MM.1S (cell line): ENCODE data around the gene FOXK2.

ENCODE experiments used
- EZH2 ChIP-seq: fragments of 300-600 bp; sonication (generic); optimal IDR thresholded peaks from 2 replicates; pipeline ENCODE3; 2017; ENCODE audit warnings: low read depth, mild to moderate bottlenecking, antibody characterized with exemption, low read length, mixed read lengths
- TF ChIP-seq, protein P1 (sequence below): fragments of 300-600 bp; sonication (generic); IDR thresholded peaks from 2 replicates; pipeline ENCODE4 v1.5.1; 2016; ENCODE audit warnings: antibody characterized with exemption, low read length, mixed read lengths

DNA sequence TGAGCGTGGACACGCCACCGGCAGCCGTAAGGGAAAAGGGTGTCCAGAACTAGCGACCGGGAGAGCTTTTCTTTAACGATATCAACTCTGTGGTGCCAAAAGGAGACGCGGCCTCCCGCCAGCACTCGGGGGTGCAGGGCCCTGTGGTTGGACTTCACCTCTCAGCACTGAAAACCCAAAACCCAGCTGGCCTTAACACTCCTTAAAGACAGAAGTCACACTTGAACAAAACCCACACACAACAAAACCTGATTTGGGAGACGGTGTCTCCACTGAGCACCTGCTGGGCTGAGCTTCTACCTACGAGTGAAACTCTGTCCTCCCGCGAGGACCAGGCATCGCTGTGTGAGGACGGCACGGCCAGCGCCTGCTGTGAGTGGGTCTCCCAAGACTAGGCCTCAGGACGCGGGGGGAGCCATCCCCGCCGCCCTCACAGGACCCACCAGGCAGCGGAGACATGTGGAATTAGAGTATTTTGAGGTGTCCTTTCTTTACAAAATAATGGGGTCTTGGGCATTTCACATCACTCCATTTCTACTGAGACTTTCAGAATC lies 82.0 kb downstream of the FOXK2 start:
- no peak for TF ChIP-seq EZH2
- TF ChIP-seq, protein P1, sequence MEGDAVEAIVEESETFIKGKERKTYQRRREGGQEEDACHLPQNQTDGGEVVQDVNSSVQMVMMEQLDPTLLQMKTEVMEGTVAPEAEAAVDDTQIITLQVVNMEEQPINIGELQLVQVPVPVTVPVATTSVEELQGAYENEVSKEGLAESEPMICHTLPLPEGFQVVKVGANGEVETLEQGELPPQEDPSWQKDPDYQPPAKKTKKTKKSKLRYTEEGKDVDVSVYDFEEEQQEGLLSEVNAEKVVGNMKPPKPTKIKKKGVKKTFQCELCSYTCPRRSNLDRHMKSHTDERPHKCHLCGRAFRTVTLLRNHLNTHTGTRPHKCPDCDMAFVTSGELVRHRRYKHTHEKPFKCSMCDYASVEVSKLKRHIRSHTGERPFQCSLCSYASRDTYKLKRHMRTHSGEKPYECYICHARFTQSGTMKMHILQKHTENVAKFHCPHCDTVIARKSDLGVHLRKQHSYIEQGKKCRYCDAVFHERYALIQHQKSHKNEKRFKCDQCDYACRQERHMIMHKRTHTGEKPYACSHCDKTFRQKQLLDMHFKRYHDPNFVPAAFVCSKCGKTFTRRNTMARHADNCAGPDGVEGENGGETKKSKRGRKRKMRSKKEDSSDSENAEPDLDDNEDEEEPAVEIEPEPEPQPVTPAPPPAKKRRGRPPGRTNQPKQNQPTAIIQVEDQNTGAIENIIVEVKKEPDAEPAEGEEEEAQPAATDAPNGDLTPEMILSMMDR, result no peak
